Measurements from ENCODE around the gene GRP.

DNA sequence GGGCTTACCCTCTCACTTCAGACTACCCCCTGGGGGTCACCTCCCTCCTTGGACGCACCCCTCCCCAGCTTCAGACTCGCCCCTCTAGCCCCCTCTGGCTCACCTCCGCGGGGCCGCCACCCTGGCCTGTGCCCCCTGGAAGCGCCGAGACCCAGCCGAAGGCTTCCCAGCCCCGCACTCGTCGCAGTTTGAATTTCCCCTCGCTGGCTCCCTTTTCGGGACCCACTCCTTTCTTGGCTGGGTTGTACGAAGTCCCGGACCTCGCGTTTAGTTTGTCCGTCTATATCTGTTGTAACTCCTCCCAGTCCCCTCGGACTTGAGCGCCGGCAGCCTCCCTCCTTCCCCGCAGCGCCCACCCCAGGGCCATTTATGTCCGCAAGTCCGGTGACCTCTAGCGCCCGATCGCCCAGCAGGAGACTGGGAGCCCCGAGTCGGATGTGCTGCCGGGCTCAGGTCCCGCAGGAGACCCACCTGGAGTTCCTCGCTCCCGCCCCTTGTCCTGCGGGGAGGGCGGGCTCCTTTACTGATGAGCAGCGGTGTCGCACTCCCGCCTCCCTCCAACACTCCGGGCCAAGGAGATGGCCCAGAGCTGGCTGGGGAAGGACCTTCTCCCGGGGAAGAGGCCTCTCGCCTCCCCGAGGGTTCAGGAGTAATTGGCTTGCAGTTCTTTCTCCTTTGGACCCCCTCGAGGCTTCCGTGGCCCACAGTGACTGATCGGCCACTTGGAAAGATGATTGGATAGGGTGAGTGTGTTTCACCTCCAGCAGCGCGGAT, 54.0 kb downstream of the GRP start:
- TF ChIP-seq POLR2A (IDR thresholded peaks at IDR 0.05; ENCODE audit: low read depth, low read length) (no peak), POLR2AphosphoS5 (IDR thresholded peaks at IDR 0.05; ENCODE audit: low read depth, low read length) (no peak)
